ENCODE measurements around the gene IFITM1. TPM values are rescaled to one million over a fixed set of nuclear protein-coding genes. Genes with fewer than 3 reads are reported as not detected.

The IFITM1 gene
- total and polyA plus RNA-seq, 9 of the 15 experiments (the other 6 are each of a cell fraction or from before 2014, with no cell fraction given), result 691 to 5,579 (median 974) TPM

- TF ChIP-seq RAD21 (CRISPR knock-in tag; conservative IDR thresholded peaks at IDR 0.05 in 1 of 2, IDR thresholded peaks at IDR 0.05 in 1 of 2) (peak in 1 of 2 experiments; percentile 45; a peak in 2 of 4 replicates), HDAC8 (tag; IDR thresholded peaks at IDR 0.05) (no peak), PHF8 (IDR thresholded peaks at IDR 0.05; ENCODE audit: borderline replicate concordance, low read length) (no peak), FOXP1 (CRISPR knock-in tag; IDR thresholded peaks at IDR 0.05) (no peak), ZNF175 (CRISPR knock-in tag; IDR thresholded peaks at IDR 0.05; ENCODE audit: low read depth) (no peak), HIVEP1 (CRISPR knock-in tag; IDR thresholded peaks at IDR 0.05) (no peak), PYGO2 (tag; IDR thresholded peaks at IDR 0.05) (no peak), SP1 (CRISPR knock-in tag; IDR thresholded peaks at IDR 0.05) (0 out of 2 replicates have a peak, but pooled peaks have one; percentile 6), CTCFL (IDR thresholded peaks at IDR 0.05; ENCODE audit: borderline replicate concordance, insufficient read depth, low read depth, low read length, poor library complexity, severe bottlenecking) (peak; percentile 23), GATA2 (CRISPR knock-in tag; IDR thresholded peaks at IDR 0.05) (no peak), SP2 (IDR thresholded peaks at IDR 0.05; ENCODE audit: extremely low read depth, low read depth, low read length, poor library complexity, severe bottlenecking) (no peak), ELF4 (CRISPR knock-in tag; IDR thresholded peaks at IDR 0.05) (no peak), CTCF (IDR thresholded peaks at IDR 0.05 in 2 of 3, conservative IDR thresholded peaks at IDR 0.05 in 1 of 3; ENCODE audit: insufficient read depth in 2 of 3, low read depth in 1 of 3, low read length in 3 of 3) (peak; percentile 48 to 91 (median 61); a peak in 5 of 6 replicates), YY1 (IDR thresholded peaks at IDR 0.05; ENCODE audit: borderline replicate concordance in 1 of 3, control insufficient read depth in 1 of 3, extremely low read depth in 1 of 3, insufficient read depth in 3 of 3, insufficient read length in 1 of 3, insufficient replicate concordance in 2 of 3, low read depth in 1 of 3, low read length in 2 of 3) (no peak), NFATC3 (IDR thresholded peaks at IDR 0.05) (no peak), MXI1 (IDR thresholded peaks at IDR 0.05; ENCODE audit: low read depth, low read length) (no peak), SRSF3 (IDR thresholded peaks at IDR 0.05; ENCODE audit: insufficient read depth, low read length) (no peak), SMARCA4 (IDR thresholded peaks at IDR 0.05) (no peak), POLR2G (IDR thresholded peaks at IDR 0.05; ENCODE audit: low read depth, low read length) (peak; percentile 35; the same call in 1 of the 2 replicates), BRCA1 (IDR thresholded peaks at IDR 0.05) (no peak), BRCA1 (CRISPR knock-in tag; IDR thresholded peaks at IDR 0.05) (peak; percentile 77; the same call in 1 of the 2 replicates), HMG20A (CRISPR knock-in tag; conservative IDR thresholded peaks at IDR 0.05) (no peak), ELF1 (tag; IDR thresholded peaks at IDR 0.05) (no peak)
Observed at GRCh38 chr11:299951-300735, 13.7 kb upstream of the IFITM1 start (continued).

Data from K562 (cell line).